Mesenchymal stem cell (in vitro differentiated cells and primary cell): ENCODE results near the gene PDZRN3.

ENCODE experiments used
- DNase-seq: peaks from one replicate; pipeline ENCODE4 v3.0.0-alpha.2; 2013
- H2AFZ ChIP-seq: one replicate; pipeline ENCODE4 v1.6.1; 2013; ENCODE audit warnings: low read depth, mild to moderate bottlenecking, control low read depth, inconsistent platforms, low read length, moderate library complexity
- H2AK5ac ChIP-seq: 2 replicates; pipeline ENCODE4 v1.6.1; 2013; ENCODE audit warnings: low read length, moderate library complexity, mild to moderate bottlenecking, inconsistent platforms; ENCODE audit not compliant: severe bottlenecking
- H2BK120ac ChIP-seq: one replicate; pipeline ENCODE4 v1.6.1; 2013; ENCODE audit warnings: low read depth, mild to moderate bottlenecking, inconsistent platforms, low read length, moderate library complexity
- H2BK12ac ChIP-seq, 2 experiments: one replicate each; pipeline ENCODE4 v1.6.1; 2013; ENCODE audit warnings: inconsistent platforms in 2 of 2, low read length in 2 of 2, mild to moderate bottlenecking in 2 of 2, moderate library complexity in 2 of 2, control low read depth in 1 of 2
- H2BK15ac ChIP-seq: one replicate; pipeline ENCODE4 v1.6.1; 2013; ENCODE audit warnings: mild to moderate bottlenecking, low read depth, inconsistent platforms; ENCODE audit not compliant: poor library complexity, severe bottlenecking
- H2BK5ac ChIP-seq: 2 replicates; pipeline ENCODE4 v1.6.1; 2013; ENCODE audit warnings: low read depth, mild to moderate bottlenecking, low read length, control low read depth, inconsistent platforms; ENCODE audit not compliant: poor library complexity, severe bottlenecking
- H3K14ac ChIP-seq, 2 experiments: one replicate each; pipeline ENCODE4 v1.6.1; 2013; ENCODE audit warnings: inconsistent platforms in 2 of 2, low read length in 2 of 2, control low read depth in 1 of 2, mild to moderate bottlenecking in 1 of 2, moderate library complexity in 1 of 2
- H3K18ac ChIP-seq, 2 experiments: one replicate each; pipeline ENCODE4 v1.6.1; 2013; ENCODE audit warnings: inconsistent platforms in 2 of 2, low read length in 2 of 2, control low read depth in 1 of 2, low read depth in 1 of 2, mild to moderate bottlenecking in 1 of 2
- H3K23ac ChIP-seq, 2 experiments: one replicate each; pipeline ENCODE4 v1.6.1; 2013; ENCODE audit warnings: inconsistent platforms in 2 of 2, low read length in 2 of 2, mild to moderate bottlenecking in 2 of 2, moderate library complexity in 2 of 2, control low read depth in 1 of 2
- H3K27ac ChIP-seq: 2 replicates; pipeline ENCODE4 v1.5.1; 2013; ENCODE audit warnings: mild to moderate bottlenecking, moderate library complexity, low read length, control low read depth, inconsistent platforms; ENCODE audit not compliant: poor library complexity, severe bottlenecking
- H3K27me3 ChIP-seq, 2 experiments: 2 replicates each; pipeline versions ENCODE4 v1.6.1 to v1.7.0; 2013; ENCODE audit warnings: low read length in 2 of 2, mild to moderate bottlenecking in 2 of 2, moderate library complexity in 2 of 2, control low read depth in 1 of 2, inconsistent platforms in 1 of 2; ENCODE audit not compliant: control insufficient read depth in 1 of 2, insufficient read depth in 1 of 2
- H3K36me3 ChIP-seq, 2 experiments: 2 replicates each; pipeline versions ENCODE4 v1.6.1 to v1.7.0; 2013; ENCODE audit warnings: low read length in 2 of 2, control low read depth in 1 of 2, inconsistent platforms in 1 of 2, low read depth in 1 of 2, mild to moderate bottlenecking in 1 of 2; ENCODE audit not compliant: insufficient read depth in 2 of 2, control insufficient read depth in 1 of 2
- H3K4ac ChIP-seq, 2 experiments: one replicate each; pipeline ENCODE4 v1.6.1; 2013; ENCODE audit warnings: inconsistent platforms in 2 of 2, low read length in 2 of 2, mild to moderate bottlenecking in 2 of 2, moderate library complexity in 2 of 2, control low read depth in 1 of 2, low read depth in 1 of 2
- H3K4me1 ChIP-seq: 2 replicates; pipeline ENCODE4 v1.6.1; 2013; ENCODE audit warnings: low read depth, low read length, control low read depth; ENCODE audit not compliant: control insufficient read depth, insufficient read depth
- H3K4me2 ChIP-seq: 2 replicates; pipeline ENCODE4 v1.6.1; 2013; ENCODE audit warnings: low read length, mild to moderate bottlenecking, inconsistent platforms; ENCODE audit not compliant: poor library complexity, severe bottlenecking
- H3K4me3 ChIP-seq, 2 experiments: 2 replicates each; pipeline versions ENCODE4 v1.5.1 to v1.7.0; 2013; ENCODE audit warnings: low read length in 2 of 2, mild to moderate bottlenecking in 2 of 2, control low read depth in 1 of 2, low read depth in 1 of 2; ENCODE audit not compliant: insufficient read depth in 1 of 2
- H3K79me1 ChIP-seq: replicated peaks from 2 replicates; pipeline ENCODE4 v1.6.1; 2013; ENCODE audit warnings: mild to moderate bottlenecking, control low read depth, low read length, inconsistent platforms; ENCODE audit not compliant: poor library complexity, severe bottlenecking
- H3K9ac ChIP-seq: 2 replicates; pipeline ENCODE4 v1.7.0; 2013; ENCODE audit warnings: mild to moderate bottlenecking, low read length, moderate library complexity
- H3K9me3 ChIP-seq: 2 replicates; pipeline ENCODE4 v1.7.0; 2013; ENCODE audit warnings: mild to moderate bottlenecking, low read length; ENCODE audit not compliant: control insufficient read depth
- H4K8ac ChIP-seq: one replicate; pipeline ENCODE4 v1.6.1; 2013; ENCODE audit warnings: inconsistent platforms, mild to moderate bottlenecking, low read length, moderate library complexity
- H4K91ac ChIP-seq: one replicate; pipeline ENCODE4 v1.6.1; 2013; ENCODE audit warnings: mild to moderate bottlenecking, low read length, inconsistent platforms
- WGBS: methylation state at CpG from one replicate; pipeline ENCODE4 v1.1.7; 2013; ENCODE audit warnings: mixed read lengths; 5-methylcytosine and 5-hydroxymethylcytosine counted together

Gene PDZRN3

DNA sequence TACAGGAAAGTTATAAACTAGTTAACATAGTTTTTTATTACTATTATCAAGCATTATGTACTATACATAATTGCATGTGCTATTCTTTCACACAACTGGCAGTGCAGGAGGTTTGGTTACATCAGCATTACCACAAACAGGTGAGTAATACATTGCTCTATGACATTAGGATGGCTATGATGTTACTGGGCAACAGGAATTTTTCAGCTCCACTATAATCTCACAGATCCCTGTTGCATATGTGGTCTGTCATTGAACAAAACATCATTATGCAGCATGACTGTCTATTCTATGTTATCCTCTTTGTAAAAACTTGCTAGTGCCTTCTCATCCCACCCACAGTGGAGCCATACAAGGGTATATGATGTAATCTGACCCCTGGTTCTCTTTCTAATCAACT lies 36.5 kb upstream of the PDZRN3 start:
- no peak overlapping the region for H3K14ac ChIP-seq
- H3K9me3 ChIP-seq: no peaks in the 10 kb centered on the region
- no peak overlapping the region for H2BK120ac ChIP-seq
- no peak overlapping the region for H2BK12ac ChIP-seq
- H3K18ac ChIP-seq: no peak overlapping the region
- no peak overlapping the region for H2BK15ac ChIP-seq
- no peak overlapping the region for H2AFZ ChIP-seq
- no peak overlapping the region for H3K4me2 ChIP-seq
- no peak overlapping the region for H4K91ac ChIP-seq
- H3K36me3 ChIP-seq: no peaks in the 10 kb centered on the region
- DNase-seq: peak; percentile 18
- H2AK5ac ChIP-seq: no peak overlapping the region
- H4K8ac ChIP-seq: no peak overlapping the region
- H3K4me3 ChIP-seq: no peak overlapping the region
- no peak overlapping the region for H2BK5ac ChIP-seq
- no peak overlapping the region for H3K4ac ChIP-seq
- peak overlapping the region; percentile 27 for H3K9ac ChIP-seq
- no peaks in the 10 kb centered on the region for H3K4me1 ChIP-seq
- H3K79me1 ChIP-seq: no peaks in the 10 kb centered on the region
- H3K27ac ChIP-seq: no peak overlapping the region
- H3K27me3 ChIP-seq: no peaks in the 10 kb centered on the region
- no peak overlapping the region for H3K23ac ChIP-seq

DNA sequence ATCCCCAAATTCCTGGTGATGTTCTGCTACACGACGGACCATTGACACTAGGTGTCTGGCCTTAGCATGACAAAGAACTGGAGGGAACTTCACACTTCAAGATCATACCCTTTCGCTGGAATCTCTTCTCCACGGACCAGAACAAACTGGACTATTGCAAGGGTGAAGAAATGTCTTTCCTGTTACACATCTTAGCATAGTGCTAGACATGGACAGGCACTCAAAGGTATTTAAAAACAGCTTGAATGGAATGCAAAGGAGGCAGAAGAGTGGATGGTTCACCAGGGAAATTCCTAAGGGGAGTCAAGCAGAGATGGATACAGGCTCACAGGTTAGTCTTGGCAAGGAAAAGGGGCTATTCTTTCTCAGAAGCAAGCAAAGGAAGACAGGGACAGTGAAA lies 33.5 kb upstream of the PDZRN3 start:
- WGBS: 73% methylated on average over 3 of the region's 4 CpGs
- Histone ChIP-seq H2AFZ (no peak overlapping the region), H2BK120ac (no peak overlapping the region), H2BK12ac (no peak overlapping the region), H4K8ac (no peak overlapping the region), H4K91ac (no peak overlapping the region), H3K9ac (no peak overlapping the region), H3K4me1 (peaks cover 3% of the 10 kb centered on the region), H3K79me1 (no peaks in the 10 kb centered on the region), H3K4ac (no peak overlapping the region), H3K18ac (no peak overlapping the region), H3K27me3 (no peaks in the 10 kb centered on the region), H3K23ac (no peak overlapping the region), H2AK5ac (no peak overlapping the region), H3K36me3 (no peaks in the 10 kb centered on the region), H3K4me3 (no peak overlapping the region), H2BK5ac (no peak overlapping the region), H3K9me3 (no peaks in the 10 kb centered on the region), H3K27ac (no peak overlapping the region), H3K14ac (no peak overlapping the region), H3K4me2 (no peak overlapping the region), H2BK15ac (no peak overlapping the region)
- no peak for DNase-seq

DNA sequence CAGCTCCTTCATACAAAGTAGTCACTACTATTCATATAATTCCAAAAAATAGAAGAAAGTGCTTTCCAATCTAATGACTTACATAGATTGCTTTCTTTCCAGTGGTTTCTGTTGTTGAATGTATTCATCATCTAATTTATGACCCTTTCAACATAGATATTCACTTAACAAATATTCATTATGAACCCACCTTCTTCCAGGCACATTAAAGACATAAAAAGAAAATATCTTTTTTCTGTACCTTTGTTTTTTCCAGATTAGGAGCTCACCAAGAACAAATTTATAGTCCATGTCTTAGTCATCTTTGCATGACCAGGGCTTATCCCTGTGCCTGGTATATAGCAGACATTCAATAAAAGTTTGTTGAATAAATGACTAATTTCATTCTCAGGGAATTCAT lies 32.4 kb upstream of the PDZRN3 start:
- no peak overlapping the region for H3K4me2 ChIP-seq
- H4K8ac ChIP-seq: no peak overlapping the region
- H3K18ac ChIP-seq: no peak overlapping the region
- H2AFZ ChIP-seq: no peak overlapping the region
- H3K23ac ChIP-seq: no peak overlapping the region
- no peak overlapping the region for H2BK120ac ChIP-seq
- H3K27ac ChIP-seq: no peak overlapping the region
- no peak overlapping the region for H3K14ac ChIP-seq
- no peaks in the 10 kb centered on the region for H3K9me3 ChIP-seq
- no peak overlapping the region for H2BK15ac ChIP-seq
- no peaks in the 10 kb centered on the region for H3K79me1 ChIP-seq
- no peak for DNase-seq
- H3K4me1 ChIP-seq: peaks cover 3% of the 10 kb centered on the region
- H4K91ac ChIP-seq: no peak overlapping the region
- H2BK12ac ChIP-seq: no peak overlapping the region
- no peak overlapping the region for H2BK5ac ChIP-seq
- H3K4ac ChIP-seq: no peak overlapping the region
- H3K27me3 ChIP-seq: no peaks in the 10 kb centered on the region
- H3K4me3 ChIP-seq: no peak overlapping the region
- no peak overlapping the region for H3K9ac ChIP-seq
- no peaks in the 10 kb centered on the region for H3K36me3 ChIP-seq
- no peak overlapping the region for H2AK5ac ChIP-seq

DNA sequence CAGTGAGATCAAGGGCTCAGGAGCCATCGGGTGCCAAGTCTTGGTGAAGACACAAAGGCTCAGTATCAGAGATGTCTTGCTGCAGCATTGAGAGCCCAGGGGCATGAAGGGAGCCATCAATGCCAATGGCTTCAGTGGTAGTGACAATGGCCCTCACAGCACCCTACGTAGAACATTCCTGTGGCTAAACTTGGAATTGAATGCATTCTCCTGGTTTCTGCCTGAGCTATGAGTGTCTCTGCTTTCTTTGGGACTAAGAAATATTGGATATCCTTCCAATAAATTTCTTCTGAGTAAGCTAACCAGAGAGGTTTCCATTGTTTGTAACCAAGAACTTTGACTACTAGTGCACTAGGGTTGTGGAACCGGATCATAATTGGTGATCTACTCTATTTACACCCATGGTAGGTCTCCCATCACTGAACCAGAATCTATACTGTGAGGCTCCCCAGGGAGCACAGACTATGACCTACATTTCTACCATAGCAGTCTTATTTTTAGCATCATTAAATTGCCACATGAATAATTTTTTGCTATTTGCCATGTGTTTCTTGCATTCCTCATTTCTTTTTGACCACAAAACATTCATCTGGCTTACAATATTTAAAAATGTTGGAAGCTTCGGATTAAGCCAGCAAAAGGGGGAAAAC lies 31.6 kb upstream of the PDZRN3 start:
- WGBS: 93% methylated on average over 3 of the region's 4 CpGs
- no peak overlapping the region for H2AFZ ChIP-seq
- H4K8ac ChIP-seq: no peak overlapping the region
- H3K27me3 ChIP-seq: no peaks in the 10 kb centered on the region
- H3K79me1 ChIP-seq: no peaks in the 10 kb centered on the region
- H2BK5ac ChIP-seq: no peak overlapping the region
- H3K23ac ChIP-seq: no peak overlapping the region
- no peak overlapping the region for H3K4me3 ChIP-seq
- H2AK5ac ChIP-seq: no peak overlapping the region
- H3K9ac ChIP-seq: no peak overlapping the region
- H4K91ac ChIP-seq: no peak overlapping the region
- H2BK15ac ChIP-seq: no peak overlapping the region
- H3K4me2 ChIP-seq: no peak overlapping the region
- H3K9me3 ChIP-seq: no peaks in the 10 kb centered on the region
- H2BK12ac ChIP-seq: no peak overlapping the region
- no peak for DNase-seq
- no peak overlapping the region for H3K27ac ChIP-seq
- no peaks in the 10 kb centered on the region for H3K36me3 ChIP-seq
- H3K14ac ChIP-seq: no peak overlapping the region
- peaks cover 3% of the 10 kb centered on the region for H3K4me1 ChIP-seq
- H2BK120ac ChIP-seq: no peak overlapping the region
- H3K4ac ChIP-seq: no peak overlapping the region
- H3K18ac ChIP-seq: no peak overlapping the region
